Neural progenitor cell (in vitro differentiated cells): ENCODE results near the gene FUT7. TPM values are rescaled to one million over a fixed set of nuclear protein-coding genes. Genes with fewer than 3 reads are reported as not detected.
A peak's percentile ranks its signal among the peaks of the same experiment; 100 is the strongest.

ENCODE experiments used
- DNase-seq: peaks from one replicate; pipeline ENCODE4 v3.0.0-alpha.2; 2016; ENCODE audit warnings: low spot score
- H2AFZ ChIP-seq: fragments of 200-600 bp; sonication (generic); replicated peaks from 2 replicates; pipeline ENCODE4 v1.6.1; 2016; ENCODE audit warnings: antibody characterized with exemption
- H3F3A ChIP-seq: fragments of 200-600 bp; sonication (generic); 2 replicates; pipeline ENCODE4 v1.6.1; 2016; ENCODE audit warnings: antibody characterized with exemption, low read depth
- H3K27ac ChIP-seq: fragments of 200-600 bp; sonication (generic); 2 replicates; pipeline ENCODE4 v1.5.1; 2016; ENCODE audit warnings: mild to moderate bottlenecking
- H3K27me3 ChIP-seq: fragments of 200-600 bp; sonication (generic); 2 replicates; pipeline ENCODE4 v1.6.1; 2016; ENCODE audit warnings: mild to moderate bottlenecking, moderate library complexity
- H3K36me3 ChIP-seq: fragments of 200-600 bp; sonication (generic); 2 replicates; pipeline ENCODE4 v1.5.1; 2016
- H3K4me1 ChIP-seq: fragments of 200-600 bp; sonication (generic); 2 replicates; pipeline ENCODE4 v1.6.1; 2016; ENCODE audit warnings: mixed run types
- H3K4me2 ChIP-seq: fragments of 200-600 bp; sonication (generic); 2 replicates; pipeline ENCODE4 v1.6.1; 2016
- H3K4me3 ChIP-seq: fragments of 200-600 bp; sonication (generic); 2 replicates; pipeline ENCODE4 v1.5.1; 2016
- H3K79me2 ChIP-seq: fragments of 200-600 bp; sonication (generic); 2 replicates; pipeline ENCODE4 v1.6.1; 2016; ENCODE audit warnings: low read depth
- H3K9ac ChIP-seq: fragments of 200-600 bp; sonication (generic); 2 replicates; pipeline ENCODE4 v1.6.1; 2016
- H3K9me3 ChIP-seq: fragments of 200-600 bp; sonication (generic); 2 replicates; pipeline ENCODE4 v1.5.1; 2016; ENCODE audit warnings: low read depth
- H4K20me1 ChIP-seq: fragments of 200-600 bp; sonication (generic); 2 replicates; pipeline ENCODE4 v1.6.1; 2016; ENCODE audit warnings: low read depth
- H3K27ac Mint-ChIP-seq: 3 replicates; pipeline ENCODE4 v1.8.0; 2021; ENCODE audit warnings: mixed read lengths
- H3K27me3 Mint-ChIP-seq: 2 replicates; pipeline ENCODE4 v1.8.0; 2022; ENCODE audit warnings: low read depth, mild to moderate bottlenecking, inconsistent platforms, moderate library complexity, mixed read lengths; ENCODE audit not compliant: insufficient read depth
- H3K36me3 Mint-ChIP-seq: 3 replicates; pipeline ENCODE4 v1.8.0; 2021; ENCODE audit warnings: mixed read lengths
- H3K4me1 Mint-ChIP-seq: 3 replicates; pipeline ENCODE4 v1.8.0; 2021; ENCODE audit warnings: mixed read lengths
- H3K4me3 Mint-ChIP-seq: 3 replicates; pipeline ENCODE4 v1.8.0; 2021; ENCODE audit warnings: mild to moderate bottlenecking, moderate library complexity, mixed read lengths
- H3K9me3 Mint-ChIP-seq: 3 replicates; pipeline ENCODE4 v1.8.0; 2020; ENCODE audit warnings: mixed read lengths
- EZH2 ChIP-seq: fragments of 200-600 bp; sonication (generic); IDR thresholded peaks from 2 replicates; pipeline ENCODE4 v1.6.1; 2017; ENCODE audit warnings: antibody characterized with exemption, mild to moderate bottlenecking, moderate library complexity
- EZH2phosphoT487 ChIP-seq: fragments of 200-600 bp; sonication (generic); IDR thresholded peaks from 2 replicates; pipeline ENCODE4 v1.6.1; 2017; ENCODE audit warnings: antibody characterized with exemption
- total RNA-seq: library from RNA; depleted of rRNA; stranded (reverse); fragments of >200 nt; gene quantifications from 2 replicates; pipeline ENCODE4 v1.2.3, GENCODE V29; 2015; ENCODE audit warnings: low replicate concordance
- TF ChIP-seq, protein P1 (sequence below): fragments of 200-600 bp; sonication (generic); IDR thresholded peaks from 2 replicates; pipeline ENCODE4 v1.5.1; 2017; ENCODE audit warnings: antibody characterized with exemption, mild to moderate bottlenecking

The FUT7 gene
- total RNA-seq, 1 donor from 2014 or later: not detected

DNA sequence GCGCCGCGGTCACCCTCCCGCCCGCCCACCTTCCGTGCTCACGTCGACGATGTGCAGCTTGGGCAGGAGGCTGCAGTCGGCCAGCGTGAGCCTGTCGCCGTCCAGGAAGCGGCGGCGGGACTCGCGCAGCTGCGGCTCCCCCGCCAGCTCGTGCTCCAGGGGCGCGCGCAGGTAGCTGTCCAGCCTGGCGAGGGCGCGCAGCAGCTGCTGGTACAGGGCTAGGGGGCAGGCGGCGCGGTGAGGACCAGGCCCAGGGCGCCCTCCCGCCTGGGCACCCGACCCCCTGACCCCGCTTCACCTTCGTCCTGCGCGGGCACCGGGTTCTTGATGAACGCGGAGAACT is 37.0 kb downstream of the FUT7 start:
- Mint-ChIP-seq H3K9me3 (peaks cover 3% of the 10 kb centered on the region), H3K4me1 (peaks cover 10% of the 10 kb centered on the region), H3K27ac (no peak overlapping the region), H3K27me3 (peaks cover 22% of the 10 kb centered on the region), H3K4me3 (no peak overlapping the region), H3K36me3 (no peaks in the 10 kb centered on the region)
- Histone ChIP-seq H4K20me1 (peaks cover 8% of the 10 kb centered on the region), H3K9ac (no peak overlapping the region), H3K4me2 (no peak overlapping the region), H3F3A (peaks cover 20% of the 10 kb centered on the region), H3K27ac (no peak overlapping the region), H3K36me3 (no peaks in the 10 kb centered on the region), H3K9me3 (no peaks in the 10 kb centered on the region), H3K27me3 (peaks cover 21% of the 10 kb centered on the region), H3K4me3 (no peak overlapping the region), H2AFZ (no peak overlapping the region), H3K4me1 (peaks cover 12% of the 10 kb centered on the region), H3K79me2 (peaks cover 10% of the 10 kb centered on the region)
- TF ChIP-seq EZH2phosphoT487: no peak
- TF ChIP-seq, protein P1, sequence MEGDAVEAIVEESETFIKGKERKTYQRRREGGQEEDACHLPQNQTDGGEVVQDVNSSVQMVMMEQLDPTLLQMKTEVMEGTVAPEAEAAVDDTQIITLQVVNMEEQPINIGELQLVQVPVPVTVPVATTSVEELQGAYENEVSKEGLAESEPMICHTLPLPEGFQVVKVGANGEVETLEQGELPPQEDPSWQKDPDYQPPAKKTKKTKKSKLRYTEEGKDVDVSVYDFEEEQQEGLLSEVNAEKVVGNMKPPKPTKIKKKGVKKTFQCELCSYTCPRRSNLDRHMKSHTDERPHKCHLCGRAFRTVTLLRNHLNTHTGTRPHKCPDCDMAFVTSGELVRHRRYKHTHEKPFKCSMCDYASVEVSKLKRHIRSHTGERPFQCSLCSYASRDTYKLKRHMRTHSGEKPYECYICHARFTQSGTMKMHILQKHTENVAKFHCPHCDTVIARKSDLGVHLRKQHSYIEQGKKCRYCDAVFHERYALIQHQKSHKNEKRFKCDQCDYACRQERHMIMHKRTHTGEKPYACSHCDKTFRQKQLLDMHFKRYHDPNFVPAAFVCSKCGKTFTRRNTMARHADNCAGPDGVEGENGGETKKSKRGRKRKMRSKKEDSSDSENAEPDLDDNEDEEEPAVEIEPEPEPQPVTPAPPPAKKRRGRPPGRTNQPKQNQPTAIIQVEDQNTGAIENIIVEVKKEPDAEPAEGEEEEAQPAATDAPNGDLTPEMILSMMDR: no peak
- no peak for TF ChIP-seq EZH2
- no peak for DNase-seq

DNA sequence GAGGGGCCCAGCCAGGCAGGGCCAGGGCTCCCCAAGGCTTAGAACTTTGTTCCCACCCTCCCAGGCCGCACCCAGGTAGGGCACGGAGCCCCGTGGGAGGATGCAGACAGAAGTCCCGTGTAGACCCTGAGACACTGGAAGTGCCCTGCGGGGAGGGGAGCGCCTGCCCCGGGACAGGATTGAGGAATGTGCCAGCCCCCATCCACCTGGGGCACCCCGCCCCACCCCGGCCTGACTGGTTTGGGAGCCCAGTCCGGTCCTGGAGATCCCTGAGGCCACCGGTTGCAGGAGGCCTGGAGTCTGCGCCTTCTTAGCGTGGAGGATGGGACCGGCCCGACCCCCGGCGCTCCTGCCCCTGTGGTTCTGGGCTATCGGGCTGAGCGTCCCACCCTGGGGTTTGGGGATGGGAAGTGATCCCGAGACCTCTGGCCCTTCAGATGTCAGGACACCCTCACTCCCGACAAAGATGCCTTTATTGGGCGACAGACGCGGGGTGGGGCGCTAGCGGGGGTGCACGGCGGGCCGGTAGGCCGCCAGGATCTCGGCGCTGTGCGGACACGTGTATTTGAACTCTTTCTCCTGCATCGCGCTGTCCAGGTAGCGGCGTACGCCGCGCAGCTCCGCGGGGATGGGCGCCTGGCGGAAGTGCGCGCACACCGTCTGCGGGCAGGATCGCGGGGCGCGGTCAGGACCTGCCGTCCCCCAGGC is 37.6 kb downstream of the FUT7 start:
- DNase-seq: no peak
- H3K27ac Mint-ChIP-seq: no peak overlapping the region
- Histone ChIP-seq H3K9me3 (no peaks in the 10 kb centered on the region), H3K27ac (no peak overlapping the region), H3K4me1 (peaks cover 14% of the 10 kb centered on the region), H3K9ac (no peak overlapping the region), H3K4me2 (no peak overlapping the region), H4K20me1 (peaks cover 8% of the 10 kb centered on the region), H3K27me3 (peaks cover 21% of the 10 kb centered on the region), H3F3A (peaks cover 24% of the 10 kb centered on the region), H3K4me3 (no peak overlapping the region), H3K36me3 (no peaks in the 10 kb centered on the region), H2AFZ (no peak overlapping the region), H3K79me2 (peaks cover 10% of the 10 kb centered on the region)
- no peak overlapping the region for H3K4me3 Mint-ChIP-seq
- H3K4me1 Mint-ChIP-seq: peaks cover 13% of the 10 kb centered on the region
- H3K27me3 Mint-ChIP-seq: peaks cover 20% of the 10 kb centered on the region
- peaks cover 3% of the 10 kb centered on the region for H3K9me3 Mint-ChIP-seq
- no peaks in the 10 kb centered on the region for H3K36me3 Mint-ChIP-seq
- TF ChIP-seq EZH2phosphoT487: no peak
- TF ChIP-seq, protein P1: no peak

DNA sequence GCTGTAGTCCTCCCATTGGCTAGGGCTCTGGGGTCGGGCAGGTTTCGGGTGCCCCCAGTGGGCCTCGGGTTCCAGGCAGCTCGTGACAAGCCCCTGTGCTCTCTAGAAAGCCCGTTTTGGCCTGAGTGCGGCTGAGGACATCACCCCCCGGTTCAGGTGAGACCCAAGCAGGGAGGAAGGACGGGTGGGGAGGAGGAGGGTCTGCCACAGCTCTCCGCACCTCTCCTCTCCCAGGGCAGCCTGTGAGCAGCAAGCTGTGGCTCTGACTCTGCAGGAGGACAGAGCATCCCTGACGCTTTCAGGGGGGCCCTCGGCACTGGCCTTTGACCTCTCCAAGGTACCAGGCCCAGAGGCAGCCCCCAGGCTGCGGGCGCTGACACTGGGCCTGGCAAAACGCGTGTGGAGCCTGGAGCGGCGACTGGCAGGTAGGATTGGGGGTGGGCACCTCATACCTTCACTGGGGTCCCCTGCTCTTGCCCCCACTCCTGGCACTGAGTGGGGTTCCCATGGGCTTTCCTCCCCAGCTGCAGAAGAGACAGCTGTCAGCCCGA is 39.0 kb downstream of the FUT7 start:
- H3K4me1 ChIP-seq: peaks cover 14% of the 10 kb centered on the region
- peak overlapping the region; percentile 70 for H3K4me3 ChIP-seq
- H3K79me2 ChIP-seq: peaks cover 10% of the 10 kb centered on the region
- H4K20me1 ChIP-seq: peaks cover 8% of the 10 kb centered on the region
- Mint-ChIP-seq H3K4me3 (peak overlapping the region; percentile 89), H3K9me3 (peaks cover 3% of the 10 kb centered on the region), H3K27ac (no peak overlapping the region), H3K4me1 (peaks cover 11% of the 10 kb centered on the region), H3K36me3 (no peaks in the 10 kb centered on the region), H3K27me3 (peaks cover 14% of the 10 kb centered on the region)
- H3K4me2 ChIP-seq: peak overlapping the region; percentile 93
- H3K36me3 ChIP-seq: no peaks in the 10 kb centered on the region
- DNase-seq: no peak
- peak overlapping the region; percentile 71 for H2AFZ ChIP-seq
- H3K9ac ChIP-seq: peak overlapping the region; percentile 36
- H3K27ac ChIP-seq: no peak overlapping the region
- peaks cover 22% of the 10 kb centered on the region for H3F3A ChIP-seq
- no peaks in the 10 kb centered on the region for H3K9me3 ChIP-seq
- TF ChIP-seq EZH2phosphoT487: no peak
- TF ChIP-seq EZH2: no peak
- TF ChIP-seq, protein P1: peak; percentile 7
- peaks cover 21% of the 10 kb centered on the region for H3K27me3 ChIP-seq
